Measurements from ENCODE around the gene NRXN3.

The NRXN3 gene

DNA sequence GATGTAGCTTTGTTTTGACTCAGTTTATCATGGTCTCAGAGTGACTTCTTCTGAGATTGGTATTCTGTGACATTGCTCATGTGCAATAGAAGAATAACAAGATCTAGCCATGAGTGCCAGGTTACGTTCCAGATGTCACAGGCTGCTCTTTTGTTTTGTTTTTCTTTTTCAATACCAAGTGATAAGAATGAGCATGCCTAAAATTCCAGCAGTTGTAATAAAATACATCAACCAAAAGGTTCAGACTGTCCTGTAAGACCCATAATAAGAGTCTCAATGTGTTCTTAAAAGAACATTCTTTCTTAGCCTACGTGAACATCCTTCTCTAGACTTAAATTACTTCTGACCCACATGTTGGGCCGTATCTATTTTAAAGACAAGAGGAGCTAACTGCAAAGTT lies 1371.9 kb downstream of the NRXN3 start:
- TF ChIP-seq, protein P1, sequence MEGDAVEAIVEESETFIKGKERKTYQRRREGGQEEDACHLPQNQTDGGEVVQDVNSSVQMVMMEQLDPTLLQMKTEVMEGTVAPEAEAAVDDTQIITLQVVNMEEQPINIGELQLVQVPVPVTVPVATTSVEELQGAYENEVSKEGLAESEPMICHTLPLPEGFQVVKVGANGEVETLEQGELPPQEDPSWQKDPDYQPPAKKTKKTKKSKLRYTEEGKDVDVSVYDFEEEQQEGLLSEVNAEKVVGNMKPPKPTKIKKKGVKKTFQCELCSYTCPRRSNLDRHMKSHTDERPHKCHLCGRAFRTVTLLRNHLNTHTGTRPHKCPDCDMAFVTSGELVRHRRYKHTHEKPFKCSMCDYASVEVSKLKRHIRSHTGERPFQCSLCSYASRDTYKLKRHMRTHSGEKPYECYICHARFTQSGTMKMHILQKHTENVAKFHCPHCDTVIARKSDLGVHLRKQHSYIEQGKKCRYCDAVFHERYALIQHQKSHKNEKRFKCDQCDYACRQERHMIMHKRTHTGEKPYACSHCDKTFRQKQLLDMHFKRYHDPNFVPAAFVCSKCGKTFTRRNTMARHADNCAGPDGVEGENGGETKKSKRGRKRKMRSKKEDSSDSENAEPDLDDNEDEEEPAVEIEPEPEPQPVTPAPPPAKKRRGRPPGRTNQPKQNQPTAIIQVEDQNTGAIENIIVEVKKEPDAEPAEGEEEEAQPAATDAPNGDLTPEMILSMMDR (conservative IDR thresholded peaks at IDR 0.05; ENCODE audit: low read length), result no peak
- no peak for DNase-seq (ENCODE audit: low read depth)
- H3K4me3 ChIP-seq (ENCODE audit: low read length), result no peak overlapping the region

DNA sequence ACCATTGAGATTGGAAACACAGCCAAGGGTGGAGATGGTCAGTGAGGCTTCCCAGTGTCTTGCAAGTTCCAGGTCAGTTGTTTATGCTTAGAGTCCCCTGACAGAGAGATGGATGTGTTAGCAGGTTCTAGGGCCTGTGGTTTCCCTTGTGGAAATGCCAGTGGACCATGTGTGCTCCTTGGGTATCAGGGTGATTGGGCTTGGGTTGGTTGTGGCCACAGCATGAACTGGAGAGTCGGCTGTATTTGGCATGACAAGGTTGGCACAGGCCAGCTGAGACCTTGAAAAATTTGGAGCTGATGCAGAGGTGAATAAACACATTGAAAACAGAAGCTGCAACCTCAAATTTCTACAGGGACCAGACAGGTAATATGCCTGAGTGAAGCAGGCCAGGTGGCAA lies 1373.2 kb downstream of the NRXN3 start:
- no peak for DNase-seq (ENCODE audit: low read depth)
- TF ChIP-seq, protein P1 (conservative IDR thresholded peaks at IDR 0.05; ENCODE audit: low read length), result no peak
- no peak overlapping the region for H3K4me3 ChIP-seq (ENCODE audit: low read length)

DNA sequence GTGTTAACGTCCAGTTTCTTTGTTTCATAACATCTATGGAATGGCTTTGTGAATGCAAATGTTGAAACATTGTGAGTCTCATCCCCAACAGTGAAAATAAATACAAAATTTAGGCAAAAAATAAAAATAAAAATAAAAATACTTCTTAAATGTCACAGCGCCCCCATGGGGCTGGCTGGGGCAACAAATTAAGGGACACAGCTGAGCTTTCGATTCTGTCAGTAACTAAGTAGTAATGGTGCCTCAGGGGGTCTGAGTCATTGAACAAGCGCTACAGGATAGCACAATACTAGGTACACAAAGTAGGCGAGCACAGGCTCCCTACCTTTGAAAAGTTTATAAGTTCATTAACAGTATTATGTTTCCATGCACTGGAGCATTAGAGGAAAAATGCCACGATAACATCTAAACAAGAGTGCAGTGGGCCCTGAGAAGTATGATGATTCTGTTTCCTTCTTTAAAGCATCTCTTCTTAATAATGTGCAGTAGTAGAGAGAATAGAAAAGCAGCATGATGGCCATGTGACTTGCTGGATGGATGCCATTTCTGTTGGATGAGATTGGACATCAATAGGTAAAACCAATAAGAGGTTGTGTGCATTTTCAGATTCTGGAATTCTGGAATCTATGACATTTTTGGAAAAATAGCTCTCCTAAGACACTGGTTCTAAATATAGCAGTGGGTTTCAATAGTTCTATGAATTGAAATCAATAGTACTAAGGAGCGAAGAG lies 1374.0 kb downstream of the NRXN3 start:
- no peak for DNase-seq (ENCODE audit: low read depth)
- H3K4me3 ChIP-seq (ENCODE audit: low read length), result no peak overlapping the region
- TF ChIP-seq, protein P1 (conservative IDR thresholded peaks at IDR 0.05; ENCODE audit: low read length), result peak; percentile 12; the same call in 1 of the 2 replicates

DNA sequence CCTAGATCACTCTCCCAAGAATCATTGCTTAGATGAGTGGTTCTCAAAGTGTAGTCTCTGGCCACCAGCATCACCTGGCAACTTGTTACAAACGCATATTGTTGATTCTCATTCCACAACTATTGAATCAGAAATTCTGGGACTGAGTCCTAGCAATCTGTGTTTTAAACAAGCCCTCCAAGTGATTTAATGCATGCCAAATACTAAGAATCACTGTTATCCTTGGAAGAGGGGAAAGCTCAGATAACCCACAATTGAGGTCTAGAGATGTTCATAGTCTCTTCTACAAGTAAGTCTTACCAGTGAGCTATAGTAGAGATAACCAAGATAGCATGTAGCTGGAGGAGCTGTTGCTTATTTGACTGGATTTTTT lies 1374.5 kb downstream of the NRXN3 start:
- DNase-seq (ENCODE audit: low read depth), result peak; percentile 59
- TF ChIP-seq, protein P1 (conservative IDR thresholded peaks at IDR 0.05; ENCODE audit: low read length), result no peak
- H3K4me3 ChIP-seq (ENCODE audit: low read length), result no peak overlapping the region

DNA sequence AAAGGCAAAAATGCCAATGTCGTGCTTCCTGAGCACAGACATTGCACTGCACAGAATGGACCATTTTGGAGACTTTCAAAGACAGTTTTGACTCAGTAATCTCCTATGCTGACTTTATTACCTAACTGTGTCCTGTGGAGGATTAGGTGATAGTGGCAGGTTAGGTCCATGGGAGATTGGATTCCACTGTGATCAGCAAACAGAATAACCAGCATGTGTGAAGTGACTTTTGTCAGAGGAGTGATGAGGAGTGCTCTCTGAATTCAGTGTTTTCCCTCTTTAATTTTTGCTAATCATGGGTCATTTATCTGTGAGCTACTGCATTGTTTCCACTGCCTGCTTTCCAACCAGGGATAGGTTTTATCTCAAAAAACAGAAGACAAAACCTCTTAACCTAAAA lies 1378.7 kb downstream of the NRXN3 start:
- DNase-seq (ENCODE audit: low read depth), result no peak
- TF ChIP-seq, protein P1 (conservative IDR thresholded peaks at IDR 0.05; ENCODE audit: low read length), result no peak
- no peak overlapping the region for H3K4me3 ChIP-seq (ENCODE audit: low read length)

DNA sequence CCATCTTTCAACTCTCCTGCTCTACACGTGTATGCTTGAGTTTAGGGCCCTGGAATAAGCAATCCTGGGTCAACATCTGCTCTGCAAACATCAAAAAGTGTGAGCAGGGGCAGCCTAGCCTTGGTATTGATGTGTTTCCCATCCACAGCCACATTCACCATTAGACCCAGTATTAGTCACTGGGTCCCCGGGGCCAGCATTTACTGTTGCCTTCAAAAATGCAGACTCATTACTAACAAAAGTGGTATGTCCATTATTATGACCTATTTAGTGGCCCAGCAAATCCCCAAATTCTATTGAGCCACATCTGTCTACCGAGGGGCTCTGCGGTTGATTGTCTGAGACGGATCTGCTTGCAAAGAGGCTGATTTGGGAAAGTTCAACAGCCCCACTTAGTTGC lies 1379.3 kb downstream of the NRXN3 start:
- TF ChIP-seq, protein P1 (conservative IDR thresholded peaks at IDR 0.05; ENCODE audit: low read length), result no peak
- no peak overlapping the region for H3K4me3 ChIP-seq (ENCODE audit: low read length)
- peak; percentile 12 for DNase-seq (ENCODE audit: low read depth)

DNA sequence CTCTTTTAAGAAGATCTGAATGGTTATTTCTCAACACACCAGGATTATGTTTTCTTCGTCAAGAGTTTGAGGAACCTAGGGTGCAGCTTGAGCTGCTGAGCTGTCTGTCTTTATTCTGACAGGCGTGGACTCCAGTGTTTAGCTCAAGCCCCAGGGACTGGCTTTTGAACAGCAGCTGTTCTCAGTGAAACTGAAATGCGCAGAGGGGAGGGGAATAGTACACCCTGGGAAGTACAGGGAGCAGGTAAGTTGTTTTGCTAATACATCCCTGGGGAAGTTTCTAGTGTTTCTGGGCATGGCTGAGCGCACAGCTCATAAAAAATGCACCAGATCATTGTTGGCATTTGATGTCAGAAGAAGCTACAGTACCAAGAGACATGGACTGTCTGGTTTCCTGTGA lies 1381.3 kb downstream of the NRXN3 start:
- H3K4me3 ChIP-seq (ENCODE audit: low read length), result no peak overlapping the region
- no peak for DNase-seq (ENCODE audit: low read depth)
- TF ChIP-seq, protein P1 (conservative IDR thresholded peaks at IDR 0.05; ENCODE audit: low read length), result no peak
